Hindlimb muscle (tissue), 1 donor: Measurements from ENCODE around the gene SRRM2. TPM values are rescaled to one million over a fixed set of nuclear protein-coding genes. Genes with fewer than 3 reads are reported as not detected.

Source experiments
- polyA plus RNA-seq: library from polyadenylated mRNA; unstranded; fragments of 120-200 nt; gene quantifications from one replicate; pipeline ENCODE4 v1.2.1, GENCODE V29; 2013; ENCODE audit not compliant: insufficient read length

The SRRM2 gene
- polyA plus RNA-seq, 1 donor, result 553 TPM

Other genes with a start within 250 kb of the SRRM2 start
- 129 TPM for gene ATP6V0C, start 238.7 kb upstream of the SRRM2 start, polyA plus RNA-seq
- 13.2 TPM for gene AMDHD2, start 232.3 kb upstream of the SRRM2 start, polyA plus RNA-seq
- gene CEMP1, start 221.2 kb upstream of the SRRM2 start, polyA plus RNA-seq, result 2.5 TPM
- gene PDPK1, start 214.6 kb upstream of the SRRM2 start, polyA plus RNA-seq, result 33.0 TPM
- gene KCTD5, start 70.1 kb upstream of the SRRM2 start, polyA plus RNA-seq, result 25.1 TPM
- 1.0 TPM for gene PRSS27, start 32.4 kb upstream of the SRRM2 start, polyA plus RNA-seq
- 148 TPM for gene ELOB, start 24.6 kb downstream of the SRRM2 start, polyA plus RNA-seq
- gene PRSS33, start 34.9 kb downstream of the SRRM2 start, polyA plus RNA-seq, result not detected
- gene PRSS41, start 45.8 kb downstream of the SRRM2 start, polyA plus RNA-seq, result not detected
- not detected for gene PRSS21, start 64.6 kb downstream of the SRRM2 start, polyA plus RNA-seq
- 0.56 TPM for gene ZG16B, start 77.7 kb downstream of the SRRM2 start, polyA plus RNA-seq
- not detected for gene PRSS22, start 105.5 kb downstream of the SRRM2 start, polyA plus RNA-seq
- gene FLYWCH2, start 130.6 kb downstream of the SRRM2 start, polyA plus RNA-seq, result 16.1 TPM
- gene FLYWCH1, start 159.3 kb downstream of the SRRM2 start, polyA plus RNA-seq, result 23.7 TPM
- gene KREMEN2, start 211.6 kb downstream of the SRRM2 start, polyA plus RNA-seq, result 6.1 TPM
- 7.0 TPM for gene PAQR4, start 216.7 kb downstream of the SRRM2 start, polyA plus RNA-seq
- gene PKMYT1, start 227.8 kb downstream of the SRRM2 start, polyA plus RNA-seq, result 11.4 TPM